ENCODE measurements around the gene PPM1F.
A peak's percentile ranks its signal among the peaks of the same experiment; 100 is the strongest.

PPM1F gene

GRCh38 chr22:21960200-21961126 lies 7.8 kb upstream of the PPM1F start:
- DNase-seq (ENCODE audit: low spot score) = no peak

- DNase-seq (ENCODE audit: low spot score) = no peak
Observed at GRCh38 chr22:21959274-21960074, 6.8 kb upstream of the PPM1F start.

- no peak for DNase-seq (ENCODE audit: low spot score)
Observed at GRCh38 chr22:21958360-21959273, 6.0 kb upstream of the PPM1F start.

GRCh38 chr22:21951931-21952465 lies 650 bp downstream of the PPM1F start:
- DNase-seq (ENCODE audit: low spot score) = peak; percentile 80

GRCh38 chr22:21951062-21951461 lies 1.6 kb downstream of the PPM1F start:
- no peak for DNase-seq (ENCODE audit: low spot score)

- no peak for DNase-seq (ENCODE audit: low spot score)
Observed at GRCh38 chr22:21949948-21950347, 2.7 kb downstream of the PPM1F start.

- DNase-seq (ENCODE audit: low spot score) = no peak
Observed at GRCh38 chr22:21949569-21949918, 3.1 kb downstream of the PPM1F start.

- DNase-seq (ENCODE audit: low spot score) = no peak
Observed at GRCh38 chr22:21948824-21949568, 3.7 kb downstream of the PPM1F start.

- no peak for DNase-seq (ENCODE audit: low spot score)
Observed at GRCh38 chr22:21948390-21948789, 4.3 kb downstream of the PPM1F start.

- DNase-seq (ENCODE audit: low spot score) = no peak
Observed at GRCh38 chr22:21947040-21948014, 5.3 kb downstream of the PPM1F start.

GRCh38 chr22:21946262-21946925 lies 6.3 kb downstream of the PPM1F start:
- DNase-seq (ENCODE audit: low spot score) = no peak

GRCh38 chr22:21945453-21946261 lies 7.0 kb downstream of the PPM1F start:
- DNase-seq (ENCODE audit: low spot score) = no peak

- DNase-seq (ENCODE audit: low spot score) = no peak
Observed at GRCh38 chr22:21944871-21945270, 7.8 kb downstream of the PPM1F start.

- DNase-seq (ENCODE audit: low spot score) = no peak
Observed at GRCh38 chr22:21943571-21944448, 8.8 kb downstream of the PPM1F start.

GRCh38 chr22:21942407-21943343 lies 10.0 kb downstream of the PPM1F start:
- peak; percentile 73 for DNase-seq (ENCODE audit: low spot score)

- no peak for DNase-seq (ENCODE audit: low spot score)
Observed at GRCh38 chr22:21941921-21942320, 10.7 kb downstream of the PPM1F start.

All from left forelimb (tissue), 1 donor.